ENCODE data around the gene SELENBP1. TPM values are rescaled to one million over a fixed set of nuclear protein-coding genes. Genes with fewer than 3 reads are reported as not detected.
A peak's percentile ranks its signal among the peaks of the same experiment; 100 is the strongest.
"Not testable (repeated sequence)": the region's sequence is repeated elsewhere in the genome, so short reads cannot be mapped to it uniquely, and the experiment has no call there.

The SELENBP1 gene
- total RNA-seq, 2 donors from 2014 or later, result not detected

- H3K9me3 Mint-ChIP-seq, result no peaks in the 10 kb centered on the region
- no peaks in the 10 kb centered on the region for H3K4me1 Mint-ChIP-seq (ENCODE audit: low read depth)
- H3K27me3 Mint-ChIP-seq (ENCODE audit: low read depth), result no peaks in the 10 kb centered on the region
- H3K36me3 Mint-ChIP-seq (ENCODE audit: insufficient read depth in 2 of 2), result no peaks in the 10 kb centered on the region
- H3K27ac Mint-ChIP-seq, result no peak overlapping the region
- H3K4me3 Mint-ChIP-seq, result no peak overlapping the region
- ATAC-seq (replicated peaks in 1 of 2), result no peak
- no peak for DNase-seq
Observed at GRCh38 chr1:151369302-151369610, 3.2 kb downstream of the SELENBP1 start.

- DNase-seq (no peak), ATAC-seq (replicated peaks in 1 of 2) (no peak)
- Mint-ChIP-seq H3K4me3 (no peak overlapping the region), H3K9me3 (no peaks in the 10 kb centered on the region), H3K4me1 (ENCODE audit: low read depth) (no peaks in the 10 kb centered on the region), H3K27me3 (ENCODE audit: low read depth) (no peaks in the 10 kb centered on the region), H3K36me3 (ENCODE audit: insufficient read depth in 2 of 2) (no peaks in the 10 kb centered on the region), H3K27ac (no peak overlapping the region)
Observed at GRCh38 chr1:151368393-151369301, 3.9 kb downstream of the SELENBP1 start.

GRCh38 chr1:151367658-151368392, 4.7 kb downstream of the SELENBP1 start:
- Mint-ChIP-seq H3K9me3 (no peaks in the 10 kb centered on the region), H3K4me1 (ENCODE audit: low read depth) (no peaks in the 10 kb centered on the region)
- DNase-seq, result no peak

GRCh38 chr1:151364996-151365395, 7.5 kb downstream of the SELENBP1 start:
- H3K36me3 Mint-ChIP-seq (ENCODE audit: insufficient read depth in 2 of 2), result peaks cover 4 to 6% of the 10 kb centered on the region in 2 donors
- DNase-seq (no peak), ATAC-seq (replicated peaks in 1 of 2) (no peak)
- no peaks in the 10 kb centered on the region for H3K27me3 Mint-ChIP-seq (ENCODE audit: low read depth)
- peaks cover 2 to 3% of the 10 kb centered on the region in 2 donors for H3K9me3 Mint-ChIP-seq
- no peak overlapping the region for H3K27ac Mint-ChIP-seq
- H3K4me1 Mint-ChIP-seq (ENCODE audit: low read depth), result no peaks in the 10 kb centered on the region
- no peak overlapping the region for H3K4me3 Mint-ChIP-seq

More at GRCh38 chr1:151367658-151368392, 4.7 kb downstream of the SELENBP1 start:
- Mint-ChIP-seq H3K36me3 (ENCODE audit: insufficient read depth in 2 of 2) (peaks cover 0 to 2% of the 10 kb centered on the region in 2 donors), H3K27ac (no peak overlapping the region), H3K4me3 (no peak overlapping the region), H3K27me3 (ENCODE audit: low read depth) (no peaks in the 10 kb centered on the region)
- ATAC-seq (replicated peaks in 1 of 2), result no peak

- Mint-ChIP-seq H3K36me3 (ENCODE audit: insufficient read depth in 2 of 2) (peaks cover 4 to 6% of the 10 kb centered on the region in 2 donors), H3K27ac (no peak overlapping the region), H3K27me3 (ENCODE audit: low read depth) (no peaks in the 10 kb centered on the region), H3K4me3 (no peak overlapping the region), H3K4me1 (ENCODE audit: low read depth) (no peaks in the 10 kb centered on the region), H3K9me3 (peaks cover 2 to 3% of the 10 kb centered on the region in 2 donors)
- DNase-seq, result no peak
- ATAC-seq (replicated peaks in 1 of 2), result no peak
Observed at GRCh38 chr1:151362308-151363155, 10.0 kb downstream of the SELENBP1 start.

- no peak for DNase-seq
- Mint-ChIP-seq H3K27me3 (ENCODE audit: low read depth) (no peaks in the 10 kb centered on the region), H3K27ac (no peak overlapping the region), H3K9me3 (peaks cover 2 to 3% of the 10 kb centered on the region in 2 donors), H3K4me1 (ENCODE audit: low read depth) (no peaks in the 10 kb centered on the region), H3K4me3 (no peak overlapping the region), H3K36me3 (ENCODE audit: insufficient read depth in 2 of 2) (peaks cover 4 to 6% of the 10 kb centered on the region in 2 donors)
- ATAC-seq (replicated peaks in 1 of 2), result no peak
Observed at GRCh38 chr1:151361883-151362282, 10.6 kb downstream of the SELENBP1 start.

- Mint-ChIP-seq H3K9me3 (peaks cover under 1% of the 10 kb centered on the region in 2 donors), H3K27ac (no peak overlapping the region), H3K27me3 (ENCODE audit: low read depth) (no peaks in the 10 kb centered on the region), H3K36me3 (ENCODE audit: insufficient read depth in 2 of 2) (peaks cover under 1 to 2% of the 10 kb centered on the region in 2 donors), H3K4me1 (ENCODE audit: low read depth) (no peaks in the 10 kb centered on the region), H3K4me3 (no peak overlapping the region)
- no peak for ATAC-seq (replicated peaks in 1 of 2)
- DNase-seq, result no peak
Observed at GRCh38 chr1:151356696-151357095, 15.8 kb downstream of the SELENBP1 start.

GRCh38 chr1:151352021-151352718, 20.3 kb downstream of the SELENBP1 start:
- peaks cover 0 to 2% of the 10 kb centered on the region in 2 donors for H3K36me3 Mint-ChIP-seq (ENCODE audit: insufficient read depth in 2 of 2)
- no peak for ATAC-seq (replicated peaks in 1 of 2)
- no peaks in the 10 kb centered on the region for H3K27me3 Mint-ChIP-seq (ENCODE audit: low read depth)
- H3K4me3 Mint-ChIP-seq, result no peak overlapping the region
- no peak overlapping the region for H3K27ac Mint-ChIP-seq
- no peak for DNase-seq
- H3K9me3 Mint-ChIP-seq, result peaks cover 0 to 2% of the 10 kb centered on the region in 2 donors
- H3K4me1 Mint-ChIP-seq (ENCODE audit: low read depth), result peaks cover 13% of the 10 kb centered on the region

- H3K4me1 Mint-ChIP-seq (ENCODE audit: low read depth), result peaks cover 31% of the 10 kb centered on the region
- not testable (repeated sequence) for H3K9me3 Mint-ChIP-seq; ATAC-seq (replicated peaks in 1 of 2); DNase-seq; H3K27me3 Mint-ChIP-seq (ENCODE audit: low read depth); H3K4me3 Mint-ChIP-seq; H3K36me3 Mint-ChIP-seq (ENCODE audit: insufficient read depth in 2 of 2); H3K27ac Mint-ChIP-seq
Observed at GRCh38 chr1:151350323-151350722, 22.2 kb downstream of the SELENBP1 start.

GRCh38 chr1:151347523-151348246, 24.8 kb downstream of the SELENBP1 start:
- DNase-seq (no peak), ATAC-seq (replicated peaks in 1 of 2) (peak; percentile 9 to 10)
- Mint-ChIP-seq H3K36me3 (ENCODE audit: insufficient read depth in 2 of 2) (peaks cover 8 to 14% of the 10 kb centered on the region in 2 donors), H3K27ac (peak overlapping the region; percentile 98), H3K9me3 (peaks cover 0 to 2% of the 10 kb centered on the region in 2 donors), H3K27me3 (ENCODE audit: low read depth) (no peaks in the 10 kb centered on the region), H3K4me3 (peak overlapping the region; percentile 96 to 98), H3K4me1 (ENCODE audit: low read depth) (peaks cover 36% of the 10 kb centered on the region)

- Mint-ChIP-seq H3K27me3 (ENCODE audit: low read depth) (no peaks in the 10 kb centered on the region), H3K4me1 (ENCODE audit: low read depth) (peaks cover 36% of the 10 kb centered on the region), H3K27ac (peak within 1 kb of the TSS; percentile 98), H3K9me3 (peaks cover 0 to 2% of the 10 kb centered on the region in 2 donors), H3K4me3 (peak within 1 kb of the TSS; percentile 96 to 98), H3K36me3 (ENCODE audit: insufficient read depth in 2 of 2) (peaks cover 6 to 14% of the 10 kb centered on the region in 2 donors)
- DNase-seq (peak; percentile 92 to 96), ATAC-seq (replicated peaks in 1 of 2) (peak; percentile 97 to 98)
Observed at GRCh38 chr1:151346769-151347522, 25.6 kb downstream of the SELENBP1 start, which contains the start of gene RFX5. TSS of gene RFX5 (minus strand) at chr1:151347252. CDS start at chr1:151346320, 932 bp downstream.
